Caco-2 (cell line): Measurements from ENCODE around the gene ARPIN. TPM values are rescaled to one million over a fixed set of nuclear protein-coding genes. Genes with fewer than 3 reads are reported as not detected.

Source experiments
- BruUV-seq: library from RNA; stranded (reverse); fragments of 400-500 nt; replicated peaks from 2 replicates; lab custom pipeline; 2021; lab: Mats Ljungman, UMichigan
- CTCF ChIA-PET: fragments of 300-600 bp; sonication (Branson Sonifier 250); formaldehyde crosslinking; loops from one replicate; lab custom pipeline; 2022; ENCODE audit warnings: antibody characterized with exemption; lab: Charles Lee
- POLR2A ChIA-PET: fragments of 300-600 bp; sonication (Branson Sonifier 250); formaldehyde crosslinking; loops from one replicate; lab custom pipeline; 2022; ENCODE audit warnings: antibody characterized with exemption; lab: Charles Lee
- DNase-seq, 2 experiments: peaks; one replicate each; pipeline versions ENCODE4 v3.0.0 to v3.0.0-alpha.2; 2020 to 2022
- H3K27me3 ChIP-seq: replicated peaks from 2 replicates; pipeline ENCODE4 v1.6.0; 2011; ENCODE audit warnings: low read length; ENCODE audit not compliant: control insufficient read depth, insufficient read depth
- H3K36me3 ChIP-seq: 2 replicates; pipeline ENCODE4 v1.5.1; 2011; ENCODE audit warnings: low read length; ENCODE audit not compliant: control insufficient read depth, insufficient read depth
- H3K4me1 ChIP-seq: fragments of 250-450 bp; sonication (Bioruptor Pico); 2 replicates; pipeline ENCODE4 v1.5.1; 2020; ENCODE audit warnings: mild to moderate bottlenecking
- H3K4me3 ChIP-seq: 2 replicates; pipeline ENCODE4 v1.5.1; 2011; ENCODE audit warnings: low read depth, mild to moderate bottlenecking, control low read depth, low read length
- H3K9me3 ChIP-seq: fragments of 250-450 bp; sonication (Bioruptor Pico); 2 replicates; pipeline ENCODE4 v1.5.1; 2020; ENCODE audit warnings: mild to moderate bottlenecking, moderate library complexity
- H3K27ac Mint-ChIP-seq: one replicate; pipeline ENCODE4 v1.8.0; 2022; ENCODE audit warnings: mixed read lengths; ENCODE audit not compliant: unreplicated experiment
- H3K27me3 Mint-ChIP-seq: one replicate; pipeline ENCODE4 v1.8.0; 2022; ENCODE audit warnings: mixed read lengths; ENCODE audit not compliant: insufficient read depth, unreplicated experiment
- H3K36me3 Mint-ChIP-seq: one replicate; pipeline ENCODE4 v1.8.0; 2022; ENCODE audit warnings: mild to moderate bottlenecking, mixed read lengths; ENCODE audit not compliant: insufficient read depth, unreplicated experiment
- H3K4me1 Mint-ChIP-seq: one replicate; pipeline ENCODE4 v1.8.0; 2022; ENCODE audit warnings: low read depth, mixed read lengths; ENCODE audit not compliant: unreplicated experiment
- H3K4me3 Mint-ChIP-seq: one replicate; pipeline ENCODE4 v1.8.0; 2022; ENCODE audit warnings: mild to moderate bottlenecking, moderate library complexity, mixed read lengths; ENCODE audit not compliant: unreplicated experiment
- H3K9me3 Mint-ChIP-seq: one replicate; pipeline ENCODE4 v1.8.0; 2022; ENCODE audit warnings: mixed read lengths; ENCODE audit not compliant: unreplicated experiment
- CTCF ChIP-seq, 2 experiments: fragments of 200-600 bp in 1 of 2; IDR thresholded peaks; 1 replicate in 1 of 2; 2 replicates in 1 of 2; pipeline versions ENCODE4 v1.5.1 to v1.8.0; 2011 to 2022; ENCODE audit warnings: antibody characterized with exemption in 1 of 2, control low read depth in 1 of 2, inconsistent platforms in 1 of 2, low read depth in 1 of 2, low read length in 1 of 2, mild to moderate bottlenecking in 1 of 2, moderate library complexity in 1 of 2; ENCODE audit not compliant: insufficient read depth in 1 of 2, severe bottlenecking in 1 of 2, unreplicated experiment in 1 of 2
- intact Hi-C: fragments of 100-400 bp; cut with micrococcal nuclease; formaldehyde crosslinking; loops from one replicate; pipeline ENCODE4 v1.10.0; 2022; ENCODE audit not compliant: unreplicated experiment
- total RNA-seq: library from RNA; stranded (reverse); gene quantifications from 2 replicates; pipeline ENCODE4 v1.2.3, GENCODE V29; 2022

The ARPIN gene
- total RNA-seq, 1 experiment from 2014 or later = 13.3 TPM

GRCh38 chr15:89937365-89938350 is 24.9 kb upstream of the ARPIN start:
- BruUV-seq = no TSS peak
- intact Hi-C loops = no loop called here
- H3K4me1 Mint-ChIP-seq = no peaks in the 10 kb centered on the region

GRCh38 chr15:89936786-89937265 is 24.1 kb upstream of the ARPIN start:
- BruUV-seq = no TSS peak
- TF ChIP-seq CTCF (IDR thresholded peaks at IDR 0.05; ENCODE audit: insufficient read depth in 1 of 2, low read depth in 1 of 2, low read length in 1 of 2, severe bottlenecking in 1 of 2, unreplicated experiment in 1 of 2) = no peak
- no peak overlapping the region for H3K4me3 Mint-ChIP-seq
- H3K27me3 Mint-ChIP-seq = no peaks in the 10 kb centered on the region
- Histone ChIP-seq H3K4me3 (no peak overlapping the region), H3K36me3 (no peaks in the 10 kb centered on the region), H3K9me3 (no peaks in the 10 kb centered on the region), H3K4me1 (no peaks in the 10 kb centered on the region), H3K27me3 (no peaks in the 10 kb centered on the region)
- ChIA-PET CTCF (no interaction called here), POLR2A (no interaction called here)
- no peaks in the 10 kb centered on the region for H3K4me1 Mint-ChIP-seq
- no peak for DNase-seq
- H3K9me3 Mint-ChIP-seq = no peaks in the 10 kb centered on the region
- no peaks in the 10 kb centered on the region for H3K36me3 Mint-ChIP-seq
- H3K27ac Mint-ChIP-seq = no peak overlapping the region
- intact Hi-C loops = no loop called here

More at GRCh38 chr15:89937365-89938350, 24.9 kb upstream of the ARPIN start:
- H3K36me3 ChIP-seq = no peaks in the 10 kb centered on the region
- TF ChIP-seq CTCF (IDR thresholded peaks at IDR 0.05; ENCODE audit: insufficient read depth in 1 of 2, low read depth in 1 of 2, low read length in 1 of 2, severe bottlenecking in 1 of 2, unreplicated experiment in 1 of 2) = no peak
- DNase-seq = no peak
- H3K27me3 Mint-ChIP-seq = no peaks in the 10 kb centered on the region
- H3K4me3 Mint-ChIP-seq = no peak overlapping the region
- POLR2A ChIA-PET = no interaction called here
- no peaks in the 10 kb centered on the region for H3K4me1 ChIP-seq
- H3K9me3 Mint-ChIP-seq = no peaks in the 10 kb centered on the region
- CTCF ChIA-PET = interaction anchor here (0.6 kb wide), 1 partner anchor 348 kb away, joined by 6 read pairs; no protein-coding TSS in a partner anchor
- H3K36me3 Mint-ChIP-seq = no peaks in the 10 kb centered on the region
- H3K27me3 ChIP-seq = no peaks in the 10 kb centered on the region
- no peaks in the 10 kb centered on the region for H3K9me3 ChIP-seq
- H3K27ac Mint-ChIP-seq = no peak overlapping the region
- H3K4me3 ChIP-seq = no peak overlapping the region

GRCh38 chr15:89936051-89936785 is 23.5 kb upstream of the ARPIN start:
- ChIA-PET POLR2A (no interaction called here), CTCF (no interaction called here)
- intact Hi-C loops = no loop called here
- no TSS peak for BruUV-seq
- Mint-ChIP-seq H3K27me3 (no peaks in the 10 kb centered on the region), H3K4me3 (no peak overlapping the region), H3K36me3 (no peaks in the 10 kb centered on the region), H3K27ac (no peak overlapping the region), H3K4me1 (no peaks in the 10 kb centered on the region), H3K9me3 (no peaks in the 10 kb centered on the region)
- Histone ChIP-seq H3K27me3 (no peaks in the 10 kb centered on the region), H3K4me1 (no peaks in the 10 kb centered on the region), H3K36me3 (no peaks in the 10 kb centered on the region), H3K9me3 (no peaks in the 10 kb centered on the region), H3K4me3 (no peak overlapping the region)
- no peak for DNase-seq
- no peak for TF ChIP-seq CTCF (IDR thresholded peaks at IDR 0.05; ENCODE audit: insufficient read depth in 1 of 2, low read depth in 1 of 2, low read length in 1 of 2, severe bottlenecking in 1 of 2, unreplicated experiment in 1 of 2)
